COLO668 (cell line): ENCODE measurements around the gene MRPL14.

Experiments
- DNase-seq: peaks from one replicate; lab custom pipeline; 2025; ENCODE audit not compliant: unreplicated experiment; lab: John Stamatoyannopoulos, UW

MRPL14 gene

DNA sequence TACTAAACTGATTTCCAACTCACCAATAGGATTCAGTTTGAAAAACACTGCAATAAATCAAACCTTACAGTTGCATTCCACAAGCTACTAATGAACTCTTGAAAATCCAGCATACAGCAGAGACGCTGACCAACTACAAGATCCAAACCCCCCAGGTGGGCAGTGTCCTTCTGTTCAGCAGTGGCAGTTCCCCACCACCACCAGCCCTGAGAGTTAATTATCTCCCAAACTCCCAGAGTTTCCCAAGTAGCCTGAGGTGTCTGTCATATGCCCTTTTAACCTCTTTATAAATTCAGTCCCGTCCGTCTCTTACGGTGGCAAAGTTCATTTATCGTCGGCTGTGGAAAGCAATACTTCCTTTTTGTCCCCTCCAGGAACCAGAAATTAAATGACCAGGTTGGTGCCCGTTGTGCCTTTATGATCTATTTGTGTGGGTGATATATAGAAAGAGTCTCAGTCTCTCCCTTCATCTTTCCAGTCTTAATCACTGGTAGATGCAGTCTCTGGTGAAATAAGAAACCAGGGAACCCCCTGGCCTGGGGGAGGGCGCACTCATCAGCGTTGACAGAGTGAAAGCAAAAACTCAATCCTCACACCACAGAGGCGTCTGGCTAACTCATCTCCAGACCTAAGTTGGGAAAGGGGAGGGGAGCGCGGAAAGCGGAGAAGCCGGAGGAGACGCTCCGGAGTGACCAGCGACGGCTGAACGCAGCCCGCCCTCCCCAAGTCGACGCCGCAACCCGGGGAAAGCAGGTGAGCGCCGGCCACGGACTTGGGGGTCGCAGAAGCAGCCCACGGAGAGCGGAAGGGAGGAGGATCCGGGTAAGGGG, 717 bp downstream of the MRPL14 start:
- peak; percentile 34 for DNase-seq

GRCh38 chr6:44123544-44123943, 3.7 kb downstream of the MRPL14 start:
- DNase-seq = no peak

DNA sequence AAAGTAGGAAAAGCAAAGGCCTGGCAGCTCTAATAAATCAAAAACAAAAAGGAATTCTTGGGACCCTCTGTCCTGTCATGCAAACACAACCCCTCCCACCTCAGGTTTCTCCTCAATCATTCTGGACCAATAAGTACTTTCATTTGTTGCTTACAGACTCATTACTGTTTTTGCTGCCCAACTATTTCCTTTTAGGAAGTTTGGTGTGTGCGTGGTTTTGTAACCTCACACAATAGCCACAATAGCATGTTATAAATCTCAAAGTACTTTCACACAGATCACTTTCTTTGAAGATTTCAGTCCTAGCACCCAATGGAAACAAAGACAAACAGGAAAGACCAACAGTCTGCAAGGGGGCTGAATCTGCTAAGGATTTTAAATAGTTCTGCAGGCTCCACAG, 4.5 kb downstream of the MRPL14 start:
- no peak for DNase-seq

GRCh38 chr6:44120692-44121443, 6.4 kb downstream of the MRPL14 start:
- no peak for DNase-seq

DNA sequence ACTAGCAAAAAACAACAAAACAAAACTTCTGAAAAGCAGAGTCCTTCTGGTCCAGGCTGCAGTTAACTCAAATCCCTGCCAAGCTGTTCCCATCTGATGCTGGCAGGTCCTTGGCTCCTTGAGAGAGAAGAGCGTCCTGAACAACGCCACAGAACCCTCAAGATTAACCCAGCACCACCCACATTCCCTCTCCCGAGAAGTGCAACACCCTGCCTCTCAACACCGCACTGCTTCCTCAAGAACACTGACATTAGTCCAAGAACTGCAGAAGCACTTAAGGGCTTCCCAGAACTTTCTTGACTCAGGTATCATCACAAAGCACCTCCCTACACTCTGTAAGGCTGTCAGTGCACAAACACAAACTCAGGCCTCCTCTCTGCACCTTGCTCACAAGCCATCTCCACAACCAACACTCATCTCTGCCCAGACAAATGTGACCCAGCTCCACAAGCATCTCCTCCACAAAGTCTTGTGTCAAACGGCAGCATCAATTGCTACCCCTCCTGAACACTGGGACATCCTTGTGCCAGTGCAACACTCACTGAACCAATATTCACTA, 7.5 kb downstream of the MRPL14 start:
- DNase-seq = no peak

DNA sequence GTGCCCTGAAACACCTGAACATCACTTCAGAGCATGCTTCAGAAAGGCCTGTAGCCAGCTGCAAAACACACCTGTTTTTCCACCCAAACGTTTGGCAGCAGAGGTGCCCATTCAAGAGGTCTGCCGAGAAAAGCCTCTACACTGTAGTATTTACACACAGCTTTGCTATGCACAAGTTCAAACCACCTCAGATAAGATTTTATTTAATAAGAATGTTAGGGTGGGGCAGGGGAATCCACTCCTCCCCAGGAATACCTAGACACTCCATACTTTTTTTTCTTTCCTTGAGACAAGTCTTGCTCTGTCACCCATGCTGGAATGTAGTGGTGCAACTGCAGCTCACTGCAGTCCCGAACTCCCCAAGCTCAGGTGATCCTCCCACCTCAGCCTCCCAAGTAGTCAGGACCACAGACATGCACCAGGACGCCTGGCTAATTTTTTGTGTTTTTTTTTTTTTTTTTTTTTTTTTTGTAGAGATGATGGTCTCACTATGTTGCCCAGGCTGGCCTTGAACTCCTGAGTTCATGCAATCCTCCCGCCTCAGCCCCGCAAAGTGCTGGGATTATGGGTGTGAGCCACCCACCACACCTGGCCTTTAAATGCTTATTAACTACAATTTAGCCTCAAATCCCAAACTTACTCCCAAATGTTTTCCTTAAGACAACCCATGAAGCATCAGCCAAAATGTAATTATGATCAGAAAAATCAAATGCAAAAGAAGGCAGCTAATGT, 9.7 kb downstream of the MRPL14 start:
- DNase-seq = no peak

- no peak for DNase-seq
Observed at GRCh38 chr6:44116641-44117382, 10.4 kb downstream of the MRPL14 start.

GRCh38 chr6:44115866-44116265, 11.4 kb downstream of the MRPL14 start:
- DNase-seq = no peak

DNA sequence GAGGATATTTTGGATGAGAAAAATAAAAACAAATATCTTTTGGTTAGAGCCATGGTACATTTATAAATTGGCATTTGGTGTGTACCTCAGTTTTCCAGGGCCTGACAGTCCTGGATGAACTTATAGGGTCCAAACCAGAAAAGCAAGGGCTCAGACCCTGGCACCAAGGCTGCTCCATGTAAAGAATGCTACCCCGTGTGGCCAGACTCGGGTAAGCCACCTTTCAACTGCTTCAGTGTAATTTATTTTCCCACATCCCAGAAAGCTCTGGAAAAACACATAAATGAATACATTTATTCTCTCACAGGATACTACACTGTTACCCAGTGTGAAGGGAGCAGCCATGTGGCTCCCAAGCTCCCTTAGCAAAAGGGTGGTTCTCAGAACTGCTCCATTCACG, 13.8 kb downstream of the MRPL14 start:
- DNase-seq = no peak

GRCh38 chr6:44111434-44112417, 15.5 kb downstream of the MRPL14 start:
- DNase-seq = no peak

DNA sequence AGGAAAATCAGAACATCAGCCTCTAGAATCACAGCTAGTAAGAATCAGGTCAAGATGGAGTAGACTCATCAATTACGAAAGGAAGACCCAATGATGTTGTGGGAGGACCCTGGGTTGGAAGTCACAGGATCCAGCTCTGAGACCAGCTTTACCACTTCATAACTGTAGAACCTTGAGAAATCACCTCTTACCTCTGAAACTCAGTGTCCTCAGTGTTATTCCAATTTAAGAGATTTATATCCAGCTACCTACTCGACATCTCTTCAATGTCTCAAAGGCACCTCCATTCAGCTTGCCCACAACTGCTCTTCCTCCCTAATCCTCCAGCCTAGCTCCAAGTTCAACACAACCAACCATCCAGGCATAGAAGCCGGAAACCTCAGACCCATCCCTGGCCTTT, 16.3 kb downstream of the MRPL14 start:
- no peak for DNase-seq

- DNase-seq = no peak
Observed at GRCh38 chr6:44110005-44110676, 17.1 kb downstream of the MRPL14 start.

GRCh38 chr6:44109212-44109611, 18.0 kb downstream of the MRPL14 start:
- no peak for DNase-seq

GRCh38 chr6:44108471-44108870, 18.8 kb downstream of the MRPL14 start:
- no peak for DNase-seq

DNA sequence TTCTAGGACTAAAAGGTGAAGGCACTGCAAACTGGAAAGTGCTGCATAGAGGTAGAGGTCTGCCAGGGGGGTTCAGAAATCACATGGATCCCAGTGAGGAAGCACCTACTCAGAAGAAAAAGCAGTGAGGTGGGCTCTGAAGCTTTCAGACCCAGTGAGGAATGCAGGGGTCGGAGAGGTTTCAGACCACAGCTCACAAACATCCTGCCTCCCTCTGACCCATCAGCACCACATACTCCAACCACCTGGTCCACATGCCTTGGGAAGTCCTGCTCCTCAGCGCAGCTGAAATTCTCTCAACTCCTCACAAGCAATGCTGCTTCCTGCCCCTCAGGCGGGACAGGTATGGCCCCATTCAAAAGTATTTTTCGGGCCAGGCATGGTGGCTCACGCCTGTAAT, 20.2 kb downstream of the MRPL14 start:
- DNase-seq = no peak

DNA sequence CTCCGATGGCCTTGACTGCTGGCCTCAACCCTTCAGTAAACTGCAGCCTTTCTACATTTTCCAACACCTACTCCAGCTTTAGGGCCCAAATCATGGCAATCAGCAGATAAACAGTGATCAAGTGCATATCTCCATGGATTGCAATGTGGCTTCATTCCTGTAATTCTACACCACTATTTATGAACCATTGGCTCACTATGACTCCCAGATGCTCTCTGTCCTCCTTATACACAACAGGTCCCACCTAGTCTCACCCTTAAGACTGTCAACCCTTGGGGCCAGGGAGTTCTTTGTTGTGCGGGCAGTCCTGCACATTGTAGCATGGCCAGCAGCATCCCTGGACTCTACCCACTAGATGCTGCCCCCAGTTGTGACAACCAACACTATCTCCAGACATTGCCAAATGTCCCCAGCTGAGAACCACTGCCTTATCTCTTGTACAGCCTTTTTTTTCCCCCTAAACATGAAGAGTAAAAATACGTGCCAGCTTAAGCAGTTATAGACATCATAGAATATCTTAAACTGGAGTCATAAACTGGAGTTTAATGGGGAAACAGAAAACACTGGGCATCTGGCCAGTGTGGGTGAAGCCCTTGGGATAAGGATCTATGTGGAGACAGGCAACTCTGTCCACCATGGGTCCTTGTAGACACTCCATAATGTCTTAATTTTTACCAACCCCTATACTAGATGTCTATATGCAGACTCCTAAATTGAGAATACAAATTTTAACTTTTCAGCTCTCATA, 21.1 kb downstream of the MRPL14 start:
- no peak for DNase-seq

DNA sequence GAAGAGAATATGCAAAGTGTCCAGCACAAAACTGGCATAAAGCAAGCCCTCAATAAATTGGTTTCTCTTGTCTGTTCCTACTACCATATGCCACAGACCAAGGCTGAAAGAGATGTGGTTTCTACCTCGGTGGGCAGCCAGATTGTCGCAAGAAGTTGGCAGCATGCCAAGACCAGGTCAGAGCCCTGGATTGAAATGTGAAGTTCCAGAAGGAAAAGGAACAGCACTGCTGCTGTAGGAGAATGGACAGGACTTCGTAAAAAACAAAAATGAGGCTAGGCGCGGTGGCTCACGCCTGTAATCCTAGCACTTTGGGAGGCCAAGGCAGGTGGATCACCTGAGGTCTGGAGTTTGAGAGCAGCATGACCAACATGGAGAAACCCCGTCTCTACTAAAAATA, 22.1 kb downstream of the MRPL14 start:
- DNase-seq = no peak

DNA sequence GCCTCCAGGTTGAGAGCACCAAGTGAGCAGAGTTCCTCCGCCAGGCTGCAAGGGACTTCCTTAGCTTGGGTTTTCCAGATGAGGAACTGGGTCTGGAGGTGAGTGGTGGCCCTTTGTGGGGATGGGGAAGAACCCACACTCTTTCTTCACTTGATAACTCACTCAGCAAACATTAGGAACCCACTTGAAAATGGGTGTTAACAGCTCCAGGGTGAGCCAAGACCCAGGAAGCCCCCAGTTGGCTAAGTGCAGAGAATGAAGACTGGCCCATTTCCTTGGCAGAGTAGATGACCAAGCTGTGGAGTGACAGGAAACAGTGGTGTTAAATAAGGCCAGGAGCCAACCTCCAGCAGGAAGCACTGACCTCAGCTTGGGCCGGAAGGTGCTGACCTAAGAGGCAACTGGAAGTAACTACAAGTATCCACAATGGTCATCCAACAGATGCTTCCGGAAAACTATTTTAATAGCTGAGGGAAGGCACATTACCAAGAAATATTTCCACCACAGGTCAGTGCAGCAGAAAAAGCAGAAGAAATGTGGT, 22.7 kb downstream of the MRPL14 start:
- DNase-seq = no peak
